G401 (cell line): ENCODE data around the gene WSB1. TPM values are rescaled to one million over a fixed set of nuclear protein-coding genes. Genes with fewer than 3 reads are reported as not detected.

Experiments
- DNase-seq: peaks from one replicate; pipeline ENCODE4 v3.0.0-alpha.2; 2015; ENCODE audit warnings: low spot score
- in situ Hi-C: cut with HindIII; loops from 2 replicates; pipeline ENCODE4 v1.10.0; 2016; ENCODE audit warnings: low sequenced_read_pairs, mixed read lengths
- total RNA-seq: library from RNA; depleted of rRNA; stranded (reverse); fragments of >200 nt; shearing (Covaris generic); gene quantifications from 2 replicates; pipeline ENCODE4 v1.2.3, GENCODE V29; 2014; rRNA removed

Gene WSB1
- total RNA-seq, 1 experiment from 2014 or later: 88.3 TPM

- in situ Hi-C loops: no loop called here
- peak; percentile 10 for DNase-seq
Measured at GRCh38 chr17:27351759-27352158, 57.8 kb downstream of the WSB1 start.

GRCh38 chr17:27352448-27353032 is 58.6 kb downstream of the WSB1 start:
- peak; percentile 14 for DNase-seq
- in situ Hi-C loops: no loop called here

DNA sequence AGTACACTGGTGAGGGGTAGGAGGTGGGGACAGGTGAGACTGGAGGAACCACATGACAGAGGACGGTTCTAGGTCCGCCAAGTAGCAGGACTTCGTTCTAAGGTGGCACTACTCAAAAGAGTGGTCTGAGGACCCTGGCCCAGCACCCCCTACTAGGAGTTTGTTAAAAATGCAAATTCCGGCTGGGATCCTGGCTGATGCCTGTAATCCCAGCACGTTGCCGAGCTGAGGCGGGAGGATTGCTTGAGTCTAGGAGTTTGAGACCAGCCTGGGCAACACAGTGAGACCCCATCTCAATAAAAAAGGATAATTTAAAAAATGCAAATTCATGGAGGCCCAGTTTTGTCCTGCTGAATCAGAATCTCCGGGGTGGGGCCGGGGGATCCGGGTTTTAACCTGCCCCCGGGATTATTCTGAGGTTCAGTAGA is 59.1 kb downstream of the WSB1 start:
- in situ Hi-C loops: no loop called here
- no peak for DNase-seq

GRCh38 chr17:27353461-27354050 is 59.6 kb downstream of the WSB1 start:
- DNase-seq: peak; percentile 78
- in situ Hi-C loops: no loop called here

DNA sequence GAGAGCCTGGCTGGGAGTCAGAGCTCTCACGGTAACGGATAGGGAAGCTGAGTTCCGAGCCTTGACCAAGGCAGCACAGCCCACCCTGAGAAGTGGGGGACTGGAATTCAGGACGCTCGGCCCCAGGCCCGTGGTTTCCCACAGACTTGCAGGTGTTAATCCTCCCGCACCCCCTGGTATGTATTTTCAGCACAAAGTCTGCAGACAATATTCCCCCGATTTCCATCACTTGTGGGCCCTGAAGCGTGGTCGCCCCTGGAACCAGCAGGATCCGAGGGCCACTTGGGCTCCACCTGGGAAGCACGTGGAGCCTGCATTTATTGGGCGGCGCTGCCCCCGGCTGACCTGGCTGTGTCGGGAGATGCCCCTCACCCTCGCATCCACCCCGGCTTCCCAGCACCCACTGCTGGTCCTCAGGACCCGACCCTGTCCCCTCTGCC is 60.2 kb downstream of the WSB1 start:
- in situ Hi-C loops: no loop called here
- no peak for DNase-seq

GRCh38 chr17:27354491-27355081 is 60.7 kb downstream of the WSB1 start:
- in situ Hi-C loops: no loop called here
- peak; percentile 35 for DNase-seq

- no peak for DNase-seq
- in situ Hi-C loops: no loop called here
Measured at GRCh38 chr17:27355419-27355818, 61.5 kb downstream of the WSB1 start.

GRCh38 chr17:27356091-27356705 is 62.3 kb downstream of the WSB1 start:
- DNase-seq: no peak
- in situ Hi-C loops: no loop called here

DNA sequence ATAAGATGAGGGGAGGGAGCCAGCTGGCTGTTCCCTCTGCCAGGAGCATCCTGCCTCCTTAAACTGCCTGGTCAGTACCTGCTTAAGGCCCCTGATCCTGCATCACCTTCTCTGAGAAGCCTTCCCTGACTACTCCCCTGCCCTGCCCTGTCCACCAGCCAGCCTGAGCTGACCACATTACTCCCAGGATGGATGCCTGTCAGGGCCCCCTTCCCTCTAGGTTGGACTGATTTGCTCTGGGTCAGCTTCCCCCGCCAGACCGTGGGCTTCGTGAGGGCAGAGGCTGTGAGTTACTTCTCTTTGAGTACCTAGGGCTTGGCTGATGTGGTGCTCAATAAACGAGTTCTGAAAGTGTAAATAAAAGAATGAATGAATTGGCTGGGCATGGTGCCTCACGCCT is 63.3 kb downstream of the WSB1 start:
- DNase-seq: no peak
- in situ Hi-C loops: no loop called here

DNA sequence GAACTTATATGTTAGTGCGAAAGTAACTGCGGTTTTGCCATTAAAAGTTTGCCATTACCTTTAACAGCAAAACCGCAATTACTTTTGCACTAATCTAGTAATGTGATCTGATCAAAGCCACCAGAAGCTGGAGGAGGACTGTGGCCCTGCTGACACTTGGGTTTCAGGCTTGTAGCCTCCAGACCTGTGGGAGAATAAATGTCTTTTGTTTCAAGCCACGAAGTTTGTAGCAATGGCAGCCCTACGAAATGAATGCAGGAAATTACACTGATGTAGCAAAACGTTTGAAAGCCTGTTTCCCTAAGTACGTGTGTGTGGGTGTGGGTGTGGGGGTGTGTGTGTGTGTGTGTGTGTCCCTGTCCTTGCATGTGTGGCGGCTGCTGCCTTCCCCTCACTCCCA is 66.6 kb downstream of the WSB1 start:
- DNase-seq: no peak
- in situ Hi-C loops: no loop called here

DNA sequence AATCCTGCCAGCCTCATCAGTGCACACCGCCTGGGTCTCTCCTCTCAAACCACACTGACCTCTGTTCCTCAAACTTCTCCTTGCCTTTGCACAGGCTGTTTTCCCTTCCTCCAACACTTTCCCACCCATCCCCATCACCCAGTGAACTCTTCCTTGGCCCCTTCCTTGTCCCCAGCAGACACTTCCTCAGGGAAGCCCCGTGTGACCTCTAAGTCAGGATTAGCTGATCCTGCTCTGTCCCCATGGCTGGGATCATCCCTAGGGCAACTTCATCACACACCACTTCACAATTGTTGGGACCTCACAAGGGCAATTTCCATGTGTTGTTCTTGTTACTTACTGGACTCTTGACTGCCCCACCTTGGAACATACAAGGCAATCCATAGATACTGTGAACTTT is 67.8 kb downstream of the WSB1 start:
- DNase-seq: no peak

DNA sequence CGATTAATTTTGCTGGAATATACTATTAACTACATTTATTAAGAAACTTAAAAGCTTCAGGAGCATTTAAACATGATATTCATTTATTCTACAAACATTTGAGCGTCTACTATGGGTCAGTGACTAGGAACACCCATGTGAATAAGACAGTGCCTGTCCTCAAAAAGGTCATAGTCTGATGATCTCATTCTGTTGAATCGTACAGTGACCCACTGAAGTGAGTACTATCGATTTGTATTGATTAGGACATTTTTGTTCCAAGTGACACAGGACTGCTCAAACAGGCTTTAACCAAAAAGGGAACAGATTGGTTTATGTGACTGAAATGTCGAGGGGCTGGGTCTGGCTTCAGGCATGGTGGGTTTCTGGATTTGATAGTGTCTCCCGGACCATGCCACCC is 68.6 kb downstream of the WSB1 start:
- no peak for DNase-seq
- in situ Hi-C loops: no loop called here

More for the DNA sequence above, 67.8 kb downstream of the WSB1 start:
- in situ Hi-C loops: no loop called here

DNA sequence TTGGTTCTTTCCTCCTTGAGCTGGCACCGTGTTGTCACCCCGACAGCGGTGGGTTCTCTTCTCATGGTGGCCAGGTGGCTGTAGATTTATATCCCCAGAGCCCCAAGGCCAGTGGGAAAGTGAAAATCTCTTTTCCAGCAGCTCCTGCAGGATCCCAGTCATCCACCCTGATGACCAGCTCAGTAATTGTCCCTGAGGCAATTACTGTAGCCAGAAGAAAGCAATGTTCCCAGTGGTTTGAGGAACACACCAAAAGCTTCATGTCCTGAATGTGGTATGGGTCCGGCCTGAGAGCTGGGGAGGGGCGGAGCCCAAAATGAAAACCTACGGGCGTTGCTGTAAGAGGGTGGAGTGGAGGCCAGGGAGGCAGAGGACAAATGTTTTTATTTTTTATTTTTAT is 69.0 kb downstream of the WSB1 start:
- DNase-seq: no peak
- in situ Hi-C loops: no loop called here

- in situ Hi-C loops: no loop called here
- DNase-seq: no peak
Measured at GRCh38 chr17:27363326-27363725, 69.4 kb downstream of the WSB1 start.

Other genes starting within 250 kb of the WSB1 start
- 2.7 and 6.0 TPM in 2 replicates for gene KSR1, start 162.3 kb downstream of the WSB1 start, total RNA-seq